Caco-2 (cell line): ENCODE data around the gene CPEB3. TPM values are rescaled to one million over a fixed set of nuclear protein-coding genes. Genes with fewer than 3 reads are reported as not detected.
"Not testable (repeated sequence)": the region's sequence is repeated elsewhere in the genome, so short reads cannot be mapped to it uniquely, and the experiment has no call there.

ENCODE experiments used
- BruUV-seq: library from RNA; stranded (reverse); fragments of 400-500 nt; replicated peaks from 2 replicates; lab custom pipeline; 2021; lab: Mats Ljungman, UMichigan
- CTCF ChIA-PET: fragments of 300-600 bp; sonication (Branson Sonifier 250); formaldehyde crosslinking; loops from one replicate; lab custom pipeline; 2022; ENCODE audit warnings: antibody characterized with exemption; lab: Charles Lee
- POLR2A ChIA-PET: fragments of 300-600 bp; sonication (Branson Sonifier 250); formaldehyde crosslinking; loops from one replicate; lab custom pipeline; 2022; ENCODE audit warnings: antibody characterized with exemption; lab: Charles Lee
- DNase-seq, 2 experiments: peaks; one replicate each; pipeline versions ENCODE4 v3.0.0 to v3.0.0-alpha.2; 2020 to 2022
- H3K27me3 ChIP-seq: replicated peaks from 2 replicates; pipeline ENCODE4 v1.6.0; 2011; ENCODE audit warnings: low read length; ENCODE audit not compliant: control insufficient read depth, insufficient read depth
- H3K36me3 ChIP-seq: 2 replicates; pipeline ENCODE4 v1.5.1; 2011; ENCODE audit warnings: low read length; ENCODE audit not compliant: control insufficient read depth, insufficient read depth
- H3K4me1 ChIP-seq: fragments of 250-450 bp; sonication (Bioruptor Pico); 2 replicates; pipeline ENCODE4 v1.5.1; 2020; ENCODE audit warnings: mild to moderate bottlenecking
- H3K4me3 ChIP-seq: 2 replicates; pipeline ENCODE4 v1.5.1; 2011; ENCODE audit warnings: low read depth, mild to moderate bottlenecking, control low read depth, low read length
- H3K9me3 ChIP-seq: fragments of 250-450 bp; sonication (Bioruptor Pico); 2 replicates; pipeline ENCODE4 v1.5.1; 2020; ENCODE audit warnings: mild to moderate bottlenecking, moderate library complexity
- H3K27ac Mint-ChIP-seq: one replicate; pipeline ENCODE4 v1.8.0; 2022; ENCODE audit warnings: mixed read lengths; ENCODE audit not compliant: unreplicated experiment
- H3K27me3 Mint-ChIP-seq: one replicate; pipeline ENCODE4 v1.8.0; 2022; ENCODE audit warnings: mixed read lengths; ENCODE audit not compliant: insufficient read depth, unreplicated experiment
- H3K36me3 Mint-ChIP-seq: one replicate; pipeline ENCODE4 v1.8.0; 2022; ENCODE audit warnings: mild to moderate bottlenecking, mixed read lengths; ENCODE audit not compliant: insufficient read depth, unreplicated experiment
- H3K4me1 Mint-ChIP-seq: one replicate; pipeline ENCODE4 v1.8.0; 2022; ENCODE audit warnings: low read depth, mixed read lengths; ENCODE audit not compliant: unreplicated experiment
- H3K4me3 Mint-ChIP-seq: one replicate; pipeline ENCODE4 v1.8.0; 2022; ENCODE audit warnings: mild to moderate bottlenecking, moderate library complexity, mixed read lengths; ENCODE audit not compliant: unreplicated experiment
- H3K9me3 Mint-ChIP-seq: one replicate; pipeline ENCODE4 v1.8.0; 2022; ENCODE audit warnings: mixed read lengths; ENCODE audit not compliant: unreplicated experiment
- intact Hi-C: fragments of 100-400 bp; cut with micrococcal nuclease; formaldehyde crosslinking; loops from one replicate; pipeline ENCODE4 v1.10.0; 2022; ENCODE audit not compliant: unreplicated experiment
- total RNA-seq: library from RNA; stranded (reverse); gene quantifications from 2 replicates; pipeline ENCODE4 v1.2.3, GENCODE V29; 2022
- TF ChIP-seq, protein P1 (sequence below), 2 experiments: fragments of 200-600 bp in 1 of 2; IDR thresholded peaks; 1 replicate in 1 of 2; 2 replicates in 1 of 2; pipeline versions ENCODE4 v1.5.1 to v1.8.0; 2011 to 2022; ENCODE audit warnings: antibody characterized with exemption in 1 of 2, control low read depth in 1 of 2, inconsistent platforms in 1 of 2, low read depth in 1 of 2, low read length in 1 of 2, mild to moderate bottlenecking in 1 of 2, moderate library complexity in 1 of 2; ENCODE audit not compliant: insufficient read depth in 1 of 2, severe bottlenecking in 1 of 2, unreplicated experiment in 1 of 2

The CPEB3 gene
- total RNA-seq, 1 experiment from 2014 or later: 2.3 TPM

DNA sequence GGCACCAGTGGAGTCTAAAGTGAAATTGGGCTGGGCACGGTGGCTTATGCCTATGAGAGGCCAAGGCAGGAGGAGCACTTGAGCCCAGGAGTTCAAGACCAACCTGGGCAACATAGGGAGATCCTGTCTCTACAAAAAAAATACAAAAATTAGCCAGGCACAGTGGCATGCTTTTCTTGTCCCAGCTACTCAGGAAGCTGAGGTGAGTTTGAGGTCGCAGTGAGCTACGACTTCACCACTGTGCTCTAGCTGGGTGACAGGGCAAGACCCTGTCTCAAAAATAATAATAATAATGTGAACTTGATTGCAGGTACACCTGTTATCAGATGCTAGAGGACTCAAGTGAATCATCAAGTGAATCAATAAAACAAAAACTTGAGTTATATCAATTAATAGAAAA, 259.3 kb downstream of the CPEB3 start:
- no TSS peak for BruUV-seq
- H3K36me3 ChIP-seq: no peaks in the 10 kb centered on the region; the same call in none of the 2 replicates
- intact Hi-C loops: no loop called here

DNA sequence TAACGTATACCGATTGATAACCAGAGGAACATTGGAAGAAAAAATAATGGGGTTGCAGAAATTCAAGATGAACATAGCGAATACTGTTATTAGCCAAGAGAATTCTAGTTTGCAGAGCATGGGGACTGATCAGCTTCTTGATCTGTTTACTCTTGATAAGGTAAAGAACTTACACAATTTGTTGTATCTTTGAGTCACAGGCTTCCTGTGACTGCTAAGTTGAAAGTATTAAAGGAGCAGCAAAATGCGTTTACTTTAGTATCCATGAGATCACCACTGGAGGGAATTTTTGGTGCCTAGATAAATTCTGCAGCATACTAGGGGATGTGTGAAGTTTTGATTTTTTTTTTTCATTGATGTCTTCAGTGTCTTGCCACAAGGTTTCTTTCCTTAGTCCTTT, 263.7 kb downstream of the CPEB3 start:
- no peaks in the 10 kb centered on the region for H3K27me3 Mint-ChIP-seq
- TF ChIP-seq, protein P1, sequence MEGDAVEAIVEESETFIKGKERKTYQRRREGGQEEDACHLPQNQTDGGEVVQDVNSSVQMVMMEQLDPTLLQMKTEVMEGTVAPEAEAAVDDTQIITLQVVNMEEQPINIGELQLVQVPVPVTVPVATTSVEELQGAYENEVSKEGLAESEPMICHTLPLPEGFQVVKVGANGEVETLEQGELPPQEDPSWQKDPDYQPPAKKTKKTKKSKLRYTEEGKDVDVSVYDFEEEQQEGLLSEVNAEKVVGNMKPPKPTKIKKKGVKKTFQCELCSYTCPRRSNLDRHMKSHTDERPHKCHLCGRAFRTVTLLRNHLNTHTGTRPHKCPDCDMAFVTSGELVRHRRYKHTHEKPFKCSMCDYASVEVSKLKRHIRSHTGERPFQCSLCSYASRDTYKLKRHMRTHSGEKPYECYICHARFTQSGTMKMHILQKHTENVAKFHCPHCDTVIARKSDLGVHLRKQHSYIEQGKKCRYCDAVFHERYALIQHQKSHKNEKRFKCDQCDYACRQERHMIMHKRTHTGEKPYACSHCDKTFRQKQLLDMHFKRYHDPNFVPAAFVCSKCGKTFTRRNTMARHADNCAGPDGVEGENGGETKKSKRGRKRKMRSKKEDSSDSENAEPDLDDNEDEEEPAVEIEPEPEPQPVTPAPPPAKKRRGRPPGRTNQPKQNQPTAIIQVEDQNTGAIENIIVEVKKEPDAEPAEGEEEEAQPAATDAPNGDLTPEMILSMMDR (IDR thresholded peaks at IDR 0.05; ENCODE audit: insufficient read depth in 1 of 2, low read depth in 1 of 2, low read length in 1 of 2, severe bottlenecking in 1 of 2, unreplicated experiment in 1 of 2): no peak
- Histone ChIP-seq H3K9me3 (no peaks in the 10 kb centered on the region), H3K27me3 (no peaks in the 10 kb centered on the region), H3K4me1 (peaks cover 44% of the 10 kb centered on the region), H3K4me3 (no peak overlapping the region), H3K36me3 (peaks cover 4% of the 10 kb centered on the region)
- BruUV-seq: no TSS peak
- H3K9me3 Mint-ChIP-seq: no peaks in the 10 kb centered on the region
- peaks cover 42% of the 10 kb centered on the region for H3K36me3 Mint-ChIP-seq
- DNase-seq: peak in 1 of 2 experiments; percentile 15
- peak overlapping the region; percentile 18 for H3K4me3 Mint-ChIP-seq
- POLR2A ChIA-PET: no interaction called here
- CTCF ChIA-PET: no interaction called here
- H3K4me1 Mint-ChIP-seq: peaks cover 26% of the 10 kb centered on the region
- peak overlapping the region; percentile 37 for H3K27ac Mint-ChIP-seq
- intact Hi-C loops: loop anchor here (10.0 kb wide), 1 partner anchor 1158 kb away; no protein-coding TSS in a partner anchor

More for the DNA sequence above, 259.3 kb downstream of the CPEB3 start:
- no peaks in the 10 kb centered on the region for H3K27me3 Mint-ChIP-seq
- H3K9me3 ChIP-seq: peaks cover 18% of the 10 kb centered on the region
- no peak overlapping the region for H3K4me3 Mint-ChIP-seq
- CTCF ChIA-PET: no interaction called here
- no peaks in the 10 kb centered on the region for H3K27me3 ChIP-seq
- H3K4me3 ChIP-seq: no peak overlapping the region
- TF ChIP-seq, protein P1 (IDR thresholded peaks at IDR 0.05; ENCODE audit: insufficient read depth in 1 of 2, low read depth in 1 of 2, low read length in 1 of 2, severe bottlenecking in 1 of 2, unreplicated experiment in 1 of 2): no peak
- H3K4me1 Mint-ChIP-seq: peaks cover 40% of the 10 kb centered on the region
- POLR2A ChIA-PET: no interaction called here
- peaks cover 60% of the 10 kb centered on the region for H3K4me1 ChIP-seq
- no peak for DNase-seq
- no peak overlapping the region for H3K27ac Mint-ChIP-seq
- peaks cover 9% of the 10 kb centered on the region for H3K9me3 Mint-ChIP-seq
- H3K36me3 Mint-ChIP-seq: peaks cover 50% of the 10 kb centered on the region

DNA sequence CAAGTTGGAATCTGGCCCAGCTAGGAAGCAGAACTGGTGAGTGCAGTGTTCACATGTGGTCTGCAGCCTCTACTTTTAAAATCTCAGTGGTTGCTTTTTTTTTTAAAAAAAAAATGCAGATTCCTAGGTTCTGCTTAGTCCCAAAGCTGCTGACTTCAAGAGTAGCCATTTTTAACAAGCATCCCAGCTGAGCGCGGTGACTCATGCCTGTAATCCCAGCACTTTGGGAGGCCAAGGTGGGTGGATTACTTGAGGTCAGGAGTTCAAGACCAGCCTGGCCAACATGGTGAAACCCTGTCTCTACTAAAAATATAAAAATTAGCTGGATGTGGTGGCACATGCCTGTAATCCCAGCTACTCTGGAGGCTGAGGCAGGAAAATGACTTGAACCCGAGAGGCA, 265.5 kb downstream of the CPEB3 start:
- H3K9me3 Mint-ChIP-seq, H3K9me3 ChIP-seq, H3K4me3 Mint-ChIP-seq, H3K27ac Mint-ChIP-seq, H3K4me3 ChIP-seq, CTCF ChIA-PET, BruUV-seq, H3K27me3 Mint-ChIP-seq, DNase-seq, H3K36me3 ChIP-seq, H3K27me3 ChIP-seq: not testable (repeated sequence)
- Mint-ChIP-seq H3K36me3 (peaks cover 58% of the 10 kb centered on the region), H3K4me1 (peaks cover 19% of the 10 kb centered on the region)
- H3K4me1 ChIP-seq: peaks cover 34% of the 10 kb centered on the region
- intact Hi-C loops: loop anchor here (10.0 kb wide), 1 partner anchor 1159 kb away; no protein-coding TSS in a partner anchor
- POLR2A ChIA-PET: interaction anchor here (0.5 kb wide), 1 partner anchor 14 kb away, joined by 4 read pairs; no protein-coding TSS in a partner anchor
